SKM-1 (cell line): ENCODE results near the gene UFD1.

ENCODE experiments used
- DNase-seq: peaks from one replicate; lab custom pipeline; 2025; ENCODE audit not compliant: unreplicated experiment; lab: John Stamatoyannopoulos, UW

Gene UFD1

DNA sequence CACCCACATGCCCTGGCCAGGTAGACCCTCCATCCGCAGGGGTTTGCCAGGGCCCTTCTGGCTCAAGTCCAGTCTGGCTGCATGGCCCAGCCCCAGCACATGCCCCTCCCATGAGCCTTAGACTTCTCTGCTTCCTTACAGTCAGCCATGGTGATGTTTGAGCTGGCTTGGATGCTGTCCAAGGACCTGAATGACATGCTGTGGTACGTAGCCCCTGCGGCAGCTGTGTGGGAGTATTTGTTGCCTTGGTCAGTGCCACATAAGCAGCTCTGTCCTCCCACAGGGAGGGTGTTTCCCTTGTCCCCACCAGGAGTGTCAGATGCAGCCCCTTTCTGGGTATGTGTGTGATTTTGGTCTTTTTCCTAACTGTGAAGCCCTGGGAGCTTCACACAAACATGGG is 18.3 kb upstream of the UFD1 start:
- DNase-seq = no peak

GRCh38 chr22:19496324-19496630 is 17.3 kb upstream of the UFD1 start:
- no peak for DNase-seq

GRCh38 chr22:19495562-19496323 is 16.8 kb upstream of the UFD1 start:
- no peak for DNase-seq

DNA sequence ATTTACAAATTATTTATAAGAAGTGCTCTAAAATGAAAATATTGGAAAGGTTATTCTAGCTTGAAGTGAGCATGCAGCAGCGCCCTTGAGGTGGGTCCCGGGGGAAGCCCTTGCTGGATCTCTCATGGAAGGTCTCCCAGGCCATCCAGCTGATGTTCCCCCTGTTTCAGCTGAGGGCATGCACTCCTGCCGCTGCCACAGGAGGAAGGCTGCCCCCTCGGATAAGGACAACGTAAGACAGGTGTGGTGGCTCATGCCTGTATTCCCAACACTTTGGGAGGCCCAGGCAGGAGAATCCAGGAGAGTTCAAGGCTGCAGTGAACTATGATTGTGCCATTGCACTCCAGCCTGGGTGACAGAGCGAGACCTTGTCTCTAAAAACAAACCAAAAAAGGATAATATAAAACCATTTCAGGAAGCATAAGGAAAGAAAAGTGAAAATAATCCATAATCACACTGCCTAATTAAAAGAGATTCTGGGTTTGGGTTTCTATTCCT is 15.7 kb upstream of the UFD1 start:
- DNase-seq = no peak

DNA sequence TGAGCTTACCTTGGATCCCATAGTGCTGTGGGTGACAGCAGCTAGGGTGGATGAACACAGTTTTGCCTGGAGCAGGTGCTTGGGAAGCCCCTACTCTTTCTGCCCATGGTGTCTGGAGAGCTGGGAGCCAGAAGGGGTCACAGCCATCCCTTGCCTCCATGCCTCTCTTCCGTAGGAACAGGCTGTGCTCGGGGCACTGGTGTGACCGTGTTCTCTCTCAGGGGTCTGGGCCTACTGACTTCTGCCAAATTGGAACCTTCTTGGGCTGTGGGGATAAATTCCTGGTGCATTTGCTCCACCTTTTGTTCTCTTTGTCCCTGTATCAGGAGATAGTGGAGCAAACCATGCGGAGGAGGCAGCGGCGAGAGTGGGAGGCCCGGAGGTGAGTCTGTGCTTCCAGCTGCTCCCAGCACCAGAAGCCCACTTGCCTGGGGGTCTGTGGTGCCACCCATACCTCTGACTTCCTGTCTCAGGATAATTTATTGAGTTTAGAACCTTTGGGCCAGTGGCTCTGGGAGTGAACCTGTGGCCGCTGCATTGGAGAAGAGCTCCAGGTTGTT is 15.1 kb upstream of the UFD1 start:
- DNase-seq = no peak

- no peak for DNase-seq
Measured at GRCh38 chr22:19492504-19493174, 13.6 kb upstream of the UFD1 start.

DNA sequence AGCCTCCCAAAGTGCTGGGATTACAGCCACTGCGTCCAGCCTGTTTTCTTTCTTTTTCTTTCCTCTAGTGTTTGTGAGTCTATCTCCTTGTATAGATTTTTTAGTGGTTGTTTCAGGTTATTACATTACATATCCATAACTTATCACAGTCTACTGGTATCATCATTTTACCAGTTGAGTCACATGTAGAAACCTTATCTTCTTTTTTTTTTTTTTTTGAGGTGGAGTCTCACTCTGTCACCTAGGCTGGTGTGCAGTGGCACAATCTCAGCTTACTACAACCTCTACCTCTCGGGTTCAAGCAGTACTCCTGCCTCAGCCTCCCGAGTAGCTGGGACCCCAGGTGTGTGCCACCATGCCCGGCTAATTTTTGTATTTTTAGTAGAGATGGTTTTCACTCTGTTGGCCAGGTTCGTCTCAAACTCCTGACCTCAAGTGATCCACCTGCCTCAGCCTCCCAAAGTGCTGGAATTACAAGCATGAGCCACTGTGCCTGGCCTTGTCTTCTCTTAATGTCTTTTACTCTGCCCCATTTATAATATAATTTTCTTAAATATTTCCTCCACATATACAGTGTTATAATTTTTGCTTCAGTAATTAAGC is 11.7 kb upstream of the UFD1 start:
- no peak for DNase-seq

DNA sequence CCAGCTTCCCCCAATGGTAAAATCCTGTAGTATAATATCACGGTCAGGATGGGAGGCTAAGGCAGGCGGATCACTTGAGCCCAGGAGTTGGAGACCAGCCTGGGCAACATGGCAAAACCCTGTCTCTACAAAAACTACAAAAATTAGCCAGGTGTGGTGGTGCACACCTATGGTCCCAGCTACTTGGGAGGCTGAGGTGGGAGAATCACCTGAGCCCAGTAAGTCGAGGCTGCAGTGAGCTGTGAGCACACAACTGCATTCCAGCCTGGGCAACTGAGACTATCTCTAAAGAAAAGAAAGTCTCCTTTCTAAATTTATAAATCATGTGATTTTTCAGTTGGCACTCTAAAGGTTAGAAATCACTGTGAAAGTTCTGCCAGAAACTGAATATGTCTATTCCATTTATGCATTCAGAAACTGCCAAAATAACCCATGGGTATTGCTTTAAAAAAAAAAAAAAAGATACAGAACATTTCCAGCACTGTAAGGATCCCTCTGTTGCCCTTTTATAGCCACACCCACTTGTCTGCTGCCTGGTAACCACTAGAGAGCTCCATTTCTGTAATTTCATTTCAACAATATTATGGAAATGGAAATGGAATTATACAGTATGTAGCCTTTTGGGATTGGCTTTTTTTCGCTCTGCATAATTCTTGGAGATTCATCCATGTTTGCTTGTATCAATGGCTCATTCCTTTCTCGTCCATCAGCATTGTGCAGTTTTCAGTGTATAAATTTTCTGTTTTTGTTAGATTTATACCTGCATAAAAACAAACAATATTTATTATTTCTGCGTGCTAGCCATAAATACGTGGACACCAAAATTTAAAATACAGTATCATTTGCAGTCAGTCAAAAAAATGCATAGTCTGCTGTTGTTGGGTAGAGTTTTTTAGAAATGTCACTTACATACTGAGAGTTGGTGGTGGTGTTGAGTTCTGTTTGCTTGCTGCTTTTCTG is 10.2 kb upstream of the UFD1 start:
- no peak for DNase-seq

GRCh38 chr22:19488285-19488684 is 9.3 kb upstream of the UFD1 start:
- DNase-seq = no peak

DNA sequence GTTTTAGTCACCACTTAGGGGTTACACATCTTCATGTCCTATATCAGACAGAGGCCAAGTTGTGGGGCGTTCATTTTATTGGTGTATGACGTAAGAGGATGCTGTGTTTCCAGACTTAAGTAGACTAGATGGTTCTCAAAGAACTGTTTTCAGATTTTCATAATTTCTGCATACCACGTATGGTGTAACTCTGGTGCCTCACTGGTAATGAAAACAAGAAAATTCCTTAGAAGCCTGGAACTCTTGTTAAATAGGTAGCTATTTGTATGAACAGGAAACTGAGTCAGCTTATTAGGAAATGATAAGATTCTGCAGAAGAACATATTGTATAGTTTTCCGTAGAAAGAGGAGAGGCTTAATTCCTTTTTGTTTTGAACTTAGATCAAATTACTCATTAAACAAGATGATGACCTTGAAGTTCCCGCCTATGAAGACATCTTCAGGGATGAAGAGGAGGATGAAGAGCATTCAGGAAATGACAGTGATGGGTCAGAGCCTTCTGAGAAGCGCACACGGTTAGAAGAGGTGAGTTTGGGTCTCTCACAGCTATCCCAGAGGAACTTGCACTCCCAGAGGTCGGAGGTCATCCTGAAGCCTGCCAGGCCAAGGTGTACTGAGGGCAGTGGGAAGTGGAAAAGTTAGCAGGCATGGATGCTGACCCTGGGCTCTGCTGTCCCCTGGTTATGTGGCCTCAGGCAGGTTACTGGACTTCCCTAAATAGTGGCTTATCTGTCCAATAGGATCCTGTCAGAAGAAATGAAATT is 4.7 kb upstream of the UFD1 start:
- no peak for DNase-seq

- no peak for DNase-seq
Measured at GRCh38 chr22:19482297-19482696, 3.3 kb upstream of the UFD1 start.

DNA sequence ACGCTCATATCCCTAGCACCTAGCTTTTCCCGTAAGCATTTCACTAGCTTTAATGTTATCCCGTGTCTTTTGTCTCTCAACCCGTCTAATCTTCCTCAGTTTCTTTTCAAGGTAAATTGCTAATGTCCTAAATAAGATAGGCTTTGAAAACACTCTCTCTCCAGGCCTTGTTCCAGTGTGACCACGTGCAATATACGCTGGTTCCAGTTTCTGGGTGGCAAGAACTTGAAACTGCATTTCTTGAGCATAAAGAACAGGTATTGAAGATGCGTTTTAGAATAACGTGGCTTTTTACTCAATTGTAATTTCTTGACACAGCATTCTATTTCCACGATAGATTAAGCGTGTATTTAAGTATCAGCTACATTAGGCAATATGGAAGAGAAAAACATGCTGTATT is 1.8 kb upstream of the UFD1 start:
- no peak for DNase-seq

- no peak for DNase-seq
Measured at GRCh38 chr22:19480173-19480568, 1.2 kb upstream of the UFD1 start.

GRCh38 chr22:19479355-19480172 is 571 bp upstream of the UFD1 start, which contains the start of gene CDC45:
CDC45 (plus strand) TSS chr22:19479920; CDS start chr22:19479969, 49 bp downstream.
- DNase-seq = peak; percentile 99

- no peak for DNase-seq
Measured at GRCh38 chr22:19478045-19478900, 720 bp downstream of the UFD1 start.

- DNase-seq = no peak
Measured at GRCh38 chr22:19477321-19478044, 1.5 kb downstream of the UFD1 start.

DNA sequence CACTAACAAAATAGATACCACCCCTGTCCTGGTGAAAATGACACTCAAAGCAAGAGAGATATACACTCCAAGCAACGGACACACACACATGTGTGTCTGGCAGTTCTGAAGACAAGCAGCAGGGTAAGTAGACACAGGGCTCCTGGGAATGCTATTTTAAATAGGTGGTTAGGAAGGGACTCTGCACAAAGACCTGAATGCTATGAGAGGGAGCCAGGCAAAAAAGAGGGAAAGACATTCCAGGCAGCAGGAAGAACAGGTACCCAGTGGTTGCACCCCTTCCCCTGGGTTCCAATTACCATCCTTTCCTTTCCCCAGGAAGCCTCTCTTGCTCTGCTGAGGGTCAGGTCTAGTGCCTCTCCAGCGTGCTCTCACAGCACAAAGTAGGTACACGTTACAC is 3.0 kb downstream of the UFD1 start:
- no peak for DNase-seq

DNA sequence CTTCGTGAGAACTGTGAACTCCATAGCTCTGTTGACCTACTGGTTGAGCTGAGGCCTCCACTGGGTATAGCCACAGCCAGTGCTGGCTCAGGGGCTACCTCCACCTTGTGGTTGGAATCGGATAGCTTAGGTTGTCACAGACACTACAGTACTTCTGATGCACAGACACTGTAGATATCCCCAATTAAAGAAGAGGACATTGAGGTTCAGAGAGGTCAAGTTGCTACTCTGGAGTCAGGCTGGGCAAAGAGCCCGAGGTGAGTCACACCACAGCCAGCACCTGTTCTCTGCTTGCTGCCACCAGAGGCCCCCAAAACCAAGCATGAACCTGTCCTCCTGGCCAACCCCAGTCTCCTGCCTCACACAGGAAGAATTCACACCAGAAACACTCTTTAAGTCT is 5.4 kb downstream of the UFD1 start:
- no peak for DNase-seq
